LHCN-M2 (cell line): ENCODE results near the gene ADARB2. TPM values are rescaled to one million over a fixed set of nuclear protein-coding genes. Genes with fewer than 3 reads are reported as not detected.

Source experiments
- DNase-seq: peaks from one replicate; pipeline ENCODE4 v3.0.0-alpha.2; 2012; ENCODE audit warnings: low read depth
- total RNA-seq: library from RNA; depleted of rRNA; stranded (reverse); fragments of >200 nt; gene quantifications from 2 replicates; pipeline ENCODE4 v1.2.3, GENCODE V29; 2014

The ADARB2 gene
- total RNA-seq, 1 experiment from 2014 or later: 0.11 TPM

GRCh38 chr10:1293636-1294435 is 443.5 kb downstream of the ADARB2 start:
- no peak for DNase-seq

DNA sequence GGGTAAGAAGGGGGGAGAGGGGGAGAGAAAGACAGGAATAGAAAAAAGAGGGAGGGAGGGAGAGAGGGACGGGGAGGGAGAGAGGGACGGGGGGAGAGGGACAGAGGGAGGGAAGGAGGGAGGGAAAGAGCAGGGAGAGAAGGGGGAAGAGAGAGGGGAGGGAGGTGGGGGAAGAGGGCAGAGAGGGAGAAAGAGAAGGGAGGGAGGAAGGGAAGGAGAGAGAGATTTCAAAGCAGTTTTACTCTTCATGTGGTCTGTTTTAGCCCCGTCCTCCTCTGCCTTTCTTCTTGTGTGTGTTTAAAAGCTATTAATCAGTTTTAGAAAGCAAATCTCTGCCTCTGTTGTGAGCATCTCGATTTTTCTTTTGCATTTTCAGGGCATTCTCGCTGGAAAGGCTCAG is 444.2 kb downstream of the ADARB2 start:
- DNase-seq: no peak

GRCh38 chr10:1292611-1293031 is 444.7 kb downstream of the ADARB2 start:
- DNase-seq: no peak

DNA sequence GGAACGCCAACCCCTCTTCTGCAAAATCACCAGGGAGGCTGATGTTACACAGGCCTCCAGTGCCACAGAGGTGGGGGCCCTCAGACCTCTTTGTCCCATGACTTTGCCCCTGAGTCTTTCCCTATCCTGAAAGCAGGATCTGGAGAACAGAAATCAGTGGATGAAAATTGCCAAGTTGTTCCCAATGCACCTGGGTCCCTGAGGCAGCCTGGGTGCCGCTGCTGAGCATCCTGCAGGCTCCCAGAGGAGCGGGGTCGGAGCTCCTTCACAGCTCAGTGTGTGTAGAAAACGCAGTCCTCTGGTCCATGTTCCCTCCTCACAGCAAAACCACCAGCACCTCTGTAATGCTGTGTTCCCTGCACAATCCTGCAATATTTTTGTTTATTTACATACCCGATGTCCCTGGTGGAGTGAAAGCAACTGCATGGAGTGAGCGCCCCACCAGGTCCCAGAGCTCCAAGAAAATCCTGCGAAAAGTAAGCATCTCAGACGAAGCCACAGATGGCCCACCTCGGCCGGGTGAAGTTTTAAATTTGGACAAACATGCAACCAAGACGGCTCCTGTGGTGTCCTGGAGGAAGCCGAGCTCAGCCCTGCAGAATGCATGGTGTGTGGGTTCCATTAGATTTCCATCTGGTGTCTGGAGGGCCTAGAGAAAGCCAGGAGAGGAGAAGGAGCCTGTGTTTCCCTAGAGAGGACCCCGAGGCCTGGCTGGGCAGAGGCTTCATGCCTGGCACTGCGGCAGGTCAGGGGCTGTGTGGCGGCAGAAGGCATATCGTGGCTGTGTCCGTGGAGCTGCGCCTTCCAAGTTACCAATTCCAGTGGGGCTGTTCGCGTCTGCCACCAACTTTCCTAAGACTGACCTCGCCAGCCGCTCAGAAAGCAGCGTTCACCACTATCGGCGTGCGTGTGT is 445.9 kb downstream of the ADARB2 start:
- no peak for DNase-seq

GRCh38 chr10:1290071-1290471 is 447.3 kb downstream of the ADARB2 start:
- no peak for DNase-seq

- DNase-seq: no peak
These were observed 447.7 kb downstream of the ADARB2 start for GRCh38 chr10:1289591-1289990.

- no peak for DNase-seq
These were observed 449.3 kb downstream of the ADARB2 start for GRCh38 chr10:1287971-1288401.

- DNase-seq: peak; percentile 10
These were observed 449.8 kb downstream of the ADARB2 start for GRCh38 chr10:1287487-1287886.

DNA sequence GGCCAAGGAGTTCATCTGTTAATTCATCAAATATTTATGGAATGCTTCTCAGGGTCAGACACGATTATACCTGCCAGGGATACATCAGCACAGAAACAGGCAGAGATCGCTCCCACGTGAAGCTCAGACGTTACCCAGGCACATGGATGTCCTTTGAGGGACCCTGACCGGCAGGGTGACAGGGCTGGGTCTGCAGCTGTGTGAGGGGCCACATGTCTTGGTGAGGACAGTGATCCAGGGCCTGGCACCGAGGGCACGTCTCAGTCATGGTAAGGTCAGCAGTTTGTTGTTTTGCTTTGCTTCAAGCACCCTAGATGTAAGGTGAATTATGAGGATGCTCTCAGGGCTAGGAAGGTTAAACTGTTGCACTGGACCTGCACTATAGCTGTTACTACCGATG is 453.2 kb downstream of the ADARB2 start:
- DNase-seq: no peak

GRCh38 chr10:1281405-1281782 is 455.9 kb downstream of the ADARB2 start:
- DNase-seq: no peak

DNA sequence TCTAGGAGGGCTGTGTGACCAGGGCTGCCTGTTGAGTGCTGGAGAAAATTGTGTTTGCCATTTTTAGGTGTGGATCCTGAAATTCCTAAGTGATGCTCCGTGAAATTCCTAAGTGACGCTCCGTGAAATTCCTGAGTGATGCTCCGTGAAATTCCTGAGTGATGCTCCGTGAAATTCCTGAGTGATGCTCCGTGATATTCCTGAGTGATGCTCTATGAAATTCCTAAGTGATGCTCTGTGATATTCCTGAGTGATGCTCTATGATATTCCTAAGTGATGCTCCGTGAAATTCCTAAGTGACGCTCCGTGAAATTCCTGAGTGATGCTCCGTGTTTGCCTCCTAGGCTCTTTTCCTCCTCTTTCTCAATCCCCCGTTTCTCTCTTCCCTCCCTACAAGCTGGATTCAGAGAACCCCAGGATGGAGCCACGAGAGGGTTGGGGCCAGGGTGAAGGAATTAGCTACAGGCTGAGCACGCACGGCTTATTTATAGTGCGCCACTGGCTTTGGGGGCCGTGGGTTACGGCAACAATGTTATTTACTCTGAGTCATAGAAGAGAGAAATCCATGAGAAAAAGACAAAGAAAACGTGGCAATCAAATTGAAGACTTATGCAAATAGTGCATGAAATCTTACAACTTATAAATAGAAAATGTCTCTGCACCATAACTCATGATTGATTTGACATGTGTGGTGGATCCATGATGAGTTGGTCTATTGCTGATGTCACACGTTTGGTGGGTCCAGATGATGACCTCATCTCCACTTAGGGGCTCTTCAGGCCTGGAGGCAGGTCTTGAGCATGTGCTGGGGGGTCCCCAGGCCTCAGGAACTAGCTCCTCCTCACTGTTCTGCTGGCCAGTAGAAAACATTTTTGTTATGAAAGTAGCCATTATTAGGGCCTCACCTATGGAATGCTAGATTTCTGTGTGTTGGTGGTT is 456.6 kb downstream of the ADARB2 start:
- DNase-seq: no peak

- DNase-seq: no peak
These were observed 459.0 kb downstream of the ADARB2 start for GRCh38 chr10:1278306-1278705.

- DNase-seq: peak; percentile 86
These were observed 462.4 kb downstream of the ADARB2 start for GRCh38 chr10:1274701-1275544.

GRCh38 chr10:1274111-1274661 is 463.1 kb downstream of the ADARB2 start:
- DNase-seq: peak; percentile 79

DNA sequence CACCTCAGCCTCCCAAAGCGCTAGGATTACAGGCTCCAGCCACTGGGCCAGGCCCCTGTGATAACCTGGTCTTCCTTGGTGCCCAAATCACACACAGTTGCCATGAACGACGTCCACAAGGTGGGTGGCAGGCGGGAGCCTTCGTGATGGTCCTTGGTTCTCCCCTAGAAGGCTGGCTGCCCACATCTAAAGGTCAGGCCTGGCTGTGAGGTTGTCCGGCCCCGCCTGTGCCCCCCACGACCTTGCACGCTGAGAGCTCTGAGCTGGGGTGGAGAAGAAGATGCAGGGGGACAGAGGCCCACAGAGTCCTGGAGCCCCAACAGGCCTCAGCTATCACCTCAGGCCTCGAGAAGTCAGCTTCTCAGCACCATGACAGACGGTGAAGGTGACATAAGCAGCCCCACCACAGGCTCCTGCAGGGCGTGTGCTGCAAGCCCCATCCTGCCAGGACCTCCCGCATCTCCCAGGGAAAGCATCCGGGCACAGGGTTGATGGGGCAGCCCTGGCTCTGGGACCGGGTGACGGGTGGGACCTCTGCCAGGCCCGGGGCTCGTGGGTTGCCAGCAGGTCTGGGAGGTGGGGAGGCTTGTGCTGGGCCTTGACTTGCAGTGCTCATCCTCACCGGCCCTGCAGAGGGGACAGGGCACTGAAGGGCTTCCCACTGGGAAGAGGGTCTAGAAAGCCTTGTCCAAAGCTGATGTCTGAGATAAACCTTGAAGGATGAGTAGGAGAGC is 463.8 kb downstream of the ADARB2 start:
- no peak for DNase-seq

DNA sequence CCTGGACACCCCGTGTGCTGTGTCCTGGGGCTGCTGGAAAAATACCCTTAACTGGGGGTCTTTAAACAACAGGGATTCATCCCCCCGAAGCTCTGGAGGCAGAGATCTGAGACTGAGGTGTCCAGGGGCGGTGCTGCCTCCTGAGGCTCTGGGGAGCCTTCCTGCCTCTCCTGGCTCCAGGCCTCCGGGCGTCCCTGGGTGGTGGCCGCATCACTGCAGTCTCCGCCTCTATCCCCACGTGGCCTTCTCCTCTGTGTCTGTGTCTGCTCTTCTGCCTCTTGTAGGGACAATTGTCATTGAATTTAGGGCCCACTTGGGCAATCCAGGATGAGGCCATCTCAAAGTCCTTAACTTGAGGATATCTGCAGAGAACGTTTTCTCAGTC is 464.6 kb downstream of the ADARB2 start:
- DNase-seq: no peak

DNA sequence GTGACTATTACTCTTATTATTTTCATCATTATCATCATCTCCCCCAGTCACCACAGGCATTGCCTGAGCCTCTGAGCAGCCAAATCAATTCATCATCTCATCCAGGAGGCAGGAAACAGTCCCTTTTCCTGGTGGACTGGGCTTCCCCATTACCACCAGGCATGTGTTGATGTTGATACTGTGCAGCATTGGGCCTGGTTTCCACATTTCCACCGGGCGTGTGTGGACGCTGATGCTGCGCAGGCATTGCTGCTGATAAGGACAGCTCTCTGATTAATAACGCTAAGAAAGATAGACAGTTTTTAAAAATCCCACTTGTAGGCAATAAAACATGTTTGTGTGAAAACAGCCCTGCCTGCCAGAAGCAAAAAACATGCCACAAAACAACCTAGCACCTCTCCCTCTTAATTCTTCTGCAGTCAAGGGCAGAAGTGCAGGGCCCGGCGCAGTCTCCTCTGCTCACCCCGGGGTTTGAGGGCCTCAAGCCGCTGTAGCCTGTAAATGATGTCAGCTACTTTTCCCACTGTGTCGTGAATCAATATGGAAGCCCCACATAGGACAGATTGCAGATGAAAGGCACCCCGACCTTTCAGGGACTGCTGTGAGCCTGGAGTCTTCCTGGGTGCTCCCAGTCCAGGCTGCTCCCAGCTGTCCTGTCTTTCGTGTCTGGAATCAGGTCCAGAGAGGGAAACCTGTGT is 465.1 kb downstream of the ADARB2 start:
- DNase-seq: no peak

DNA sequence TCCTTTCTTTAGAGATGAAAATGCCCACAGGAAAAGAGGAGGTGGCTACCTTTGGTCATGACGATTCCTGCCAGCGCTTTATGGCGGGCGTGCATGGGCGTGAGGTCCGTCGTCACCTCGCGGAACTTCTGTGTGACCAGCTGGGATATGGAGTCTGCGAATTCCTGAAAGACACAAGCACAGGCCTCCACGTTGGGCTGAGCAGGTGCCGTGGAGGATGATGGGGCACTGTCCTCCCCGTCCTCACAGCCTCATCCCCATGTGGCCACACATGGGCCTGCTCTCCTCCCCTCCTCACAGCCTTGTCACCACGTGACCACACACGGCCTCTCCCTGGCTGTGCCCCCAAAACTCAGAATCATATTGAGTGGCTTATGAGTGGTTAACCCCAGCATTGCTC is 466.4 kb downstream of the ADARB2 start:
- no peak for DNase-seq

GRCh38 chr10:1270490-1270889 is 466.8 kb downstream of the ADARB2 start:
- no peak for DNase-seq
